GM10266 (cell line): ENCODE results near the gene COL8A1.

Experiments
- DNase-seq: peaks from one replicate; pipeline ENCODE4 v3.0.0; 2012; ENCODE audit errors: extremely low spot score
- TF ChIP-seq, protein P1 (sequence below): IDR thresholded peaks from 2 replicates; pipeline ENCODE4 v1.5.1; 2012; ENCODE audit warnings: mild to moderate bottlenecking, low read depth; ENCODE audit not compliant: control insufficient read depth, insufficient read depth; ENCODE audit errors: missing control alignments

The COL8A1 gene

DNA sequence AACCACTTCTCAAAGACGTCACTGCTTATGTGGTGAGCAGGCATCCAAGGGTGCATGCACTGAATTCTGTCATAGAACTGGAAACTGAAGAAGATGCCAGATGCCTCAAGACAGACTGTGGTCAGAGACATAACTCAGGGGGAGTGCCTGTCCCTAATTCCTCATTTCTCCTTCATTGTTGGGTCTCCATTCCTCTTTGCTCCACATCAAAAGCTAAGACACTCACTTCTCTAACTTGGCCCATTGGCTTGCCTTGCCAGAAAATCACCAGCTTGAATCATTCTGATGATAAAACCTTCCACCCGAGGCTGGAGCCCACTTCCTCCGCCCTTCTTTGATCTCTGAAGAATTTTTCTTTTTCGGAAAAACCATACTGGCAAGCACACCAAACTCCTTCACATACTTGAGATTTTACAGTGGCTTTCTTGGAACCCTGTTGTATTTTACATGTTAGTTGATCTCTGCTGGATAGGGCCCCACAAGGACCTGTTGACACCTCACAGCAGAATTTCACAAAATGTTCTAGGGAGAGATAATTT lies 69.9 kb downstream of the COL8A1 start:
- TF ChIP-seq, protein P1, sequence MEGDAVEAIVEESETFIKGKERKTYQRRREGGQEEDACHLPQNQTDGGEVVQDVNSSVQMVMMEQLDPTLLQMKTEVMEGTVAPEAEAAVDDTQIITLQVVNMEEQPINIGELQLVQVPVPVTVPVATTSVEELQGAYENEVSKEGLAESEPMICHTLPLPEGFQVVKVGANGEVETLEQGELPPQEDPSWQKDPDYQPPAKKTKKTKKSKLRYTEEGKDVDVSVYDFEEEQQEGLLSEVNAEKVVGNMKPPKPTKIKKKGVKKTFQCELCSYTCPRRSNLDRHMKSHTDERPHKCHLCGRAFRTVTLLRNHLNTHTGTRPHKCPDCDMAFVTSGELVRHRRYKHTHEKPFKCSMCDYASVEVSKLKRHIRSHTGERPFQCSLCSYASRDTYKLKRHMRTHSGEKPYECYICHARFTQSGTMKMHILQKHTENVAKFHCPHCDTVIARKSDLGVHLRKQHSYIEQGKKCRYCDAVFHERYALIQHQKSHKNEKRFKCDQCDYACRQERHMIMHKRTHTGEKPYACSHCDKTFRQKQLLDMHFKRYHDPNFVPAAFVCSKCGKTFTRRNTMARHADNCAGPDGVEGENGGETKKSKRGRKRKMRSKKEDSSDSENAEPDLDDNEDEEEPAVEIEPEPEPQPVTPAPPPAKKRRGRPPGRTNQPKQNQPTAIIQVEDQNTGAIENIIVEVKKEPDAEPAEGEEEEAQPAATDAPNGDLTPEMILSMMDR = no peak

DNA sequence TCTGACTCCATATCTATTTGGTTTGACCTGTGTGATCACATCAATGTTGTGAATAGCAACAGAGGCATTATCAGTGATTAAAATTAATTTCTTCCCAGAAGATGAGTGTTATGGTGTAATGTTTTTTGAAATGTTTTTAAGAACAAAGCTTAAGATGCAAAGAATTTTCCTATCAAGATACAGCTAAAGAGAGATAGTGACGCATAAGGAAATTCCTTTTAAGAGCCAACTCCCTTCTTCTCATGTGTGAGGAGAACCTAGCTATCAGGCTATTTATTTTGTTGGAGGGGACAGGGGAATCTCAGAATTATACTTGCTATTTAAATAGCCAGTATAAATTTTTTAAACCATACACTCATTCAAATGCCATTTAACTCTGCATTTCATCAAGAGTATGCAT lies 71.3 kb downstream of the COL8A1 start:
- TF ChIP-seq, protein P1 = no peak
- DNase-seq = no peak

More for the DNA sequence above, 69.9 kb downstream of the COL8A1 start:
- no peak for DNase-seq

DNA sequence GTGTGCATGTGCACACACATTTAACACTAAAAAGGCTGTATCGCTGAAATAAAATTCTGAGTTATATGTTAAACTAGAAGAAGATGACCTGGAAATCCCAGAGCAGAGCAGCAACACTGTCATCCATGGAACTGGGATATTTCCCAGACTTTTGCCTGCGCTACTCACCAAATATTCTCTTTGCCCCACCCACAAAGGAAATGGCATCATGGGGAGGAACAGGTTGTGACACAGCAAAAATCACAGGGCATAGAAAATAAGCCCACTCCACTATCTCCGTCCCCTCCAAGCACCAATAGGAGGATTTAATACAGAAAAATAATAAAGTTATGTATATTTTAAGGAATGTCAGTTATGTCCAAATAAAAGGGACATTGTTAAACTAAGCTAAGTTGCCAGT lies 71.7 kb downstream of the COL8A1 start:
- TF ChIP-seq, protein P1 = no peak
- no peak for DNase-seq

DNA sequence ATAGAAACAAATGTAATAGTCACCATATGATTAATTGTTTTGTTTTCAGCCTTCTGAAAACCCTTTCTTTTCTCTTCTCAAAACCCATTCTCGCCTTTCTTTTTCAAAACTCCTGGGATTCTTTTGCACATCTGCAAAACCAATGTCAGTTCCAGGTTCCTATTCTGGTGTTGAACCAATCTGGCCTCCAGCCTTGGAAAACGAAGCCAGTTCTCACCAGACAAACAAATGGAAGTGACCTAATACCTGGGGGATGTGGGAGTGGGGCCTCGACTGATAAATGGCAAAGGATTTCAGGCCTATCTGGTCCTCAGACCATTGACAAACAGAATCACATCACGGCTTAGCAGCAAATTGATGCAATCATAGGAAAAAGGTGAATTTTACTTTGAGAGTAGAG lies 73.0 kb downstream of the COL8A1 start:
- DNase-seq = no peak
- TF ChIP-seq, protein P1 = no peak

DNA sequence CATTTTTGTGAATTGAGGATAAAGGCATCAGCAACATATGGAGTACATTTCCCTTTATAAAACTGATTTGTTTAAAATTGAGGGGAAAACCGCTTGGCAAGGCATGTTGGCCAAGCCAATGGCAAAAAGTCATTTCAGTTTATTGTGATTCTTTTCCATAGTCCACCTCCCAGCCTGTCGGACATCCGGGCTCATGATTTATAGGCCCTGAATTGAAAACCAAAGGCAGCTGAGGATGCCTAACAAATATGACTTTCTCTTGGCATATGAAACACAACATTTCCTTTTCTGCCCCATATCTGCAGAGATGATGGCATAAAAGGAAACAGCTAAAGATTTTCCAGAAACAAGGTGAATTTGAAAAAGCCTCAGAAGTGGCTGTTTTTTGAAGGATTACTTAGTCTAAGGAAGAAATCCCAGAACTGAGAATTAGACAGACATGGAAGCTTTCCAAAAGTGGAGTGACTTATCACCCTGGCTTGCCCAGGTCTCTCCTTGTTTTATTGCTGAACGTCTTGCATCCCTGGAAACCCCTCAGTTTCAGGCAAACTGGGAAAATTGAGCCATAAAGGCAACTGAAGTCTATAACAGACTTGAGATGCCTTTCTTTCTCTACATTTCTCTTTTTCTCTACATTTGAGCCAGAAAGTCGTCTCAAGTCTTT lies 74.0 kb downstream of the COL8A1 start:
- no peak for DNase-seq
- TF ChIP-seq, protein P1 = no peak

DNA sequence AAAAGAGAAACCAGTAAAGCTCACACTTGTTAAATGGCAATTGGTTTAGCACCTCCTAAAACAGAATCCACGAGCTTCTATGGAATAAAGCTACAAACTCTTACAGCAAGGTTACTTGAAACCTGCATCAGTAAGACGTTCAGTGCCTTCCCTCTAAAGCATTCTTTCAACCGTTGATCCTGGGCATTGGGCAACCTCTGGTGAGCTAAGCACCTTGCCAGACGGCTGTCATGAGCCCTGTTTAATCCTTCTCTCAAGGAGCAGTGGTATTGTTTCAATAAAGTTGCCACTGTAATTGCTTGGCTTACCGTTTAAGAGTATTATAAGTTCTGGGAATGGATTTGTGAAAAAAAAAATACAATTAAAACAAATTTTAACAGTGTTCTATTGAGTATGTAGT lies 75.0 kb downstream of the COL8A1 start:
- TF ChIP-seq, protein P1 = no peak
- DNase-seq = no peak

DNA sequence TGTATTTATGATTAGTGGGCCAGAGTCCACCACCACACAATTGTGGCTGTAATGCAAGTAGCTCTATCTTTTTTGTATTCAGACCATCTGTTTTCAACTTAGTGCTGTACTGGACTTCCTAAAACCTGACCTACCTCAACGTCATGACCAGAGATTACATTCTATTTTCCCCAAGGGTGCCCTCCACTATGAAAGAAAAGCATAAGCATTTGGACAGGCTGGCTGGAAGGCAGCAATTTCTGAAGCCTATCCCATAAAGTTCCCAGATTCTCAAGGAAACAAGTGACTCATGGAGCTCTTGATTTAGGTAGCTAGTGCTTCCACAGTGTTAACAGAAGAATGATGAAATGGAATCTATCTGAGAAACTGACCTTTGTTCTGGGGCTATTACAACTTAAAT lies 75.8 kb downstream of the COL8A1 start:
- no peak for DNase-seq
- TF ChIP-seq, protein P1 = no peak
